ENCODE results near the gene FRMPD1.

The FRMPD1 gene

GRCh38 chr9:37620396-37620795 is 30.4 kb upstream of the FRMPD1 start:
- Histone ChIP-seq H3K9me3 (ENCODE audit: insufficient read depth, low read depth, low read length) (no peaks in the 10 kb centered on the region), H3F3A (ENCODE audit: low read depth) (no peaks in the 10 kb centered on the region)

GRCh38 chr9:37621273-37622121 is 29.3 kb upstream of the FRMPD1 start:
- Histone ChIP-seq H3K4me2 (ENCODE audit: low read depth, low read length, poor library complexity, severe bottlenecking) (no peak overlapping the region), H2AFZ (ENCODE audit: low read length) (no peak overlapping the region), H3K9me2 (replicated peaks; ENCODE audit: low read depth, low read length) (no peaks in the 10 kb centered on the region), H3K27me3 (ENCODE audit: insufficient read depth, low read length, poor library complexity, severe bottlenecking) (no peaks in the 10 kb centered on the region), H3K9me3 (ENCODE audit: insufficient read depth, low read depth, low read length) (no peaks in the 10 kb centered on the region), H3K4me1 (ENCODE audit: insufficient read depth, low read length, poor library complexity, severe bottlenecking) (peaks cover 5% of the 10 kb centered on the region), H3K9ac (ENCODE audit: low read depth, low read length, poor library complexity, severe bottlenecking) (no peak overlapping the region), H3K36me3 (ENCODE audit: insufficient read depth, low read length) (no peaks in the 10 kb centered on the region), H3K79me2 (ENCODE audit: insufficient read depth, low read length) (no peaks in the 10 kb centered on the region), H4K20me1 (ENCODE audit: insufficient read depth, low read length, poor library complexity, severe bottlenecking) (no peaks in the 10 kb centered on the region), H3F3A (ENCODE audit: low read depth) (no peaks in the 10 kb centered on the region), H3K4me3 (ENCODE audit: low read length, poor library complexity, severe bottlenecking) (no peak overlapping the region)
- TF ChIP-seq EZH2phosphoT487 (IDR thresholded peaks at IDR 0.05; ENCODE audit: borderline replicate concordance) (no peak), CTCF (conservative IDR thresholded peaks at IDR 0.05; ENCODE audit: low read length) (no peak)

More at GRCh38 chr9:37620396-37620795, 30.4 kb upstream of the FRMPD1 start:
- H3K79me2 ChIP-seq (ENCODE audit: insufficient read depth, low read length): no peaks in the 10 kb centered on the region
- no peaks in the 10 kb centered on the region for H3K27me3 ChIP-seq (ENCODE audit: insufficient read depth, low read length, poor library complexity, severe bottlenecking)
- no peak overlapping the region for H3K4me3 ChIP-seq (ENCODE audit: low read length, poor library complexity, severe bottlenecking)
- peaks cover 5% of the 10 kb centered on the region for H3K4me1 ChIP-seq (ENCODE audit: insufficient read depth, low read length, poor library complexity, severe bottlenecking)
- H3K9me2 ChIP-seq (replicated peaks; ENCODE audit: low read depth, low read length): no peaks in the 10 kb centered on the region
- no peak overlapping the region for H2AFZ ChIP-seq (ENCODE audit: low read length)
- no peak overlapping the region for H3K9ac ChIP-seq (ENCODE audit: low read depth, low read length, poor library complexity, severe bottlenecking)
- TF ChIP-seq CTCF (conservative IDR thresholded peaks at IDR 0.05; ENCODE audit: low read length) (no peak), EZH2phosphoT487 (IDR thresholded peaks at IDR 0.05; ENCODE audit: borderline replicate concordance) (no peak)
- no peak overlapping the region for H3K4me2 ChIP-seq (ENCODE audit: low read depth, low read length, poor library complexity, severe bottlenecking)
- H3K36me3 ChIP-seq (ENCODE audit: insufficient read depth, low read length): no peaks in the 10 kb centered on the region
- no peaks in the 10 kb centered on the region for H4K20me1 ChIP-seq (ENCODE audit: insufficient read depth, low read length, poor library complexity, severe bottlenecking)

- Histone ChIP-seq H3K4me2 (ENCODE audit: low read depth, low read length, poor library complexity, severe bottlenecking) (no peak overlapping the region), H3K4me3 (ENCODE audit: low read length, poor library complexity, severe bottlenecking) (no peak overlapping the region), H3F3A (ENCODE audit: low read depth) (no peaks in the 10 kb centered on the region), H3K9ac (ENCODE audit: low read depth, low read length, poor library complexity, severe bottlenecking) (no peak overlapping the region), H2AFZ (ENCODE audit: low read length) (no peak overlapping the region), H4K20me1 (ENCODE audit: insufficient read depth, low read length, poor library complexity, severe bottlenecking) (no peaks in the 10 kb centered on the region), H3K9me2 (replicated peaks; ENCODE audit: low read depth, low read length) (no peaks in the 10 kb centered on the region), H3K9me3 (ENCODE audit: insufficient read depth, low read depth, low read length) (no peaks in the 10 kb centered on the region), H3K4me1 (ENCODE audit: insufficient read depth, low read length, poor library complexity, severe bottlenecking) (peaks cover 5% of the 10 kb centered on the region), H3K27me3 (ENCODE audit: insufficient read depth, low read length, poor library complexity, severe bottlenecking) (no peaks in the 10 kb centered on the region), H3K36me3 (ENCODE audit: insufficient read depth, low read length) (no peaks in the 10 kb centered on the region), H3K79me2 (ENCODE audit: insufficient read depth, low read length) (no peaks in the 10 kb centered on the region)
- TF ChIP-seq CTCF (conservative IDR thresholded peaks at IDR 0.05; ENCODE audit: low read length) (no peak), EZH2phosphoT487 (IDR thresholded peaks at IDR 0.05; ENCODE audit: borderline replicate concordance) (no peak)
Observed at GRCh38 chr9:37622462-37622861, 28.3 kb upstream of the FRMPD1 start.
